HepG2 (cell line): Measurements from ENCODE around the gene ANKS1A.

Source experiments
- DPF2 ChIP-seq: sonication (generic); formaldehyde crosslinking; IDR thresholded peaks from 2 replicates; pipeline ENCODE4 v1.4.0; 2020; ENCODE audit warnings: mild to moderate bottlenecking, low read depth, missing genetic modification reagents, borderline replicate concordance
- HNRNPK ChIP-seq: fragments of 200-400 bp; formaldehyde crosslinking; IDR thresholded peaks from 2 replicates; pipeline ENCODE4 v1.6.1; 2018; ENCODE audit warnings: low read length, low read depth, moderate library complexity, mild to moderate bottlenecking; ENCODE audit not compliant: poor library complexity, severe bottlenecking
- HOMEZ ChIP-seq: IDR thresholded peaks from 2 replicates; pipeline ENCODE4 v1.6.1; 2016; ENCODE audit warnings: low read depth
- KDM5A ChIP-seq: fragments of 200-600 bp; sonication (generic); IDR thresholded peaks from 2 replicates; pipeline ENCODE4 v1.7.0; 2018; ENCODE audit warnings: antibody characterized with exemption, mild to moderate bottlenecking, low read length, borderline replicate concordance
- MXI1 ChIP-seq: IDR thresholded peaks from 3 replicates; pipeline ENCODE4 v1.6.1; 2012; ENCODE audit warnings: low read depth, low read length, inconsistent platforms, borderline replicate concordance
- NR1H2 ChIP-seq: sonication (generic); formaldehyde crosslinking; IDR thresholded peaks from 2 replicates; pipeline ENCODE4 v1.8.1; 2022; ENCODE audit warnings: low read depth, missing genetic modification reagents, borderline replicate concordance
- PBX3 ChIP-seq: sonication (generic); formaldehyde crosslinking; IDR thresholded peaks from 2 replicates; pipeline ENCODE4 v1.8.1; 2023; ENCODE audit warnings: missing genetic modification reagents, inconsistent platforms, borderline replicate concordance
- POLR2AphosphoS5 ChIP-seq: IDR thresholded peaks from 2 replicates; pipeline ENCODE4 v1.6.1; 2012; ENCODE audit warnings: low read depth, low read length
- SCMH1 ChIP-seq: sonication (generic); formaldehyde crosslinking; IDR thresholded peaks from 2 replicates; pipeline ENCODE4 v1.9.0; 2021; ENCODE audit warnings: missing genetic modification reagents, mild to moderate bottlenecking, borderline replicate concordance
- SMYD3 ChIP-seq: sonication (generic); formaldehyde crosslinking; IDR thresholded peaks from 2 replicates; pipeline ENCODE4 v1.8.1; 2023; ENCODE audit warnings: mild to moderate bottlenecking, missing genetic modification reagents
- STAG1 ChIP-seq: sonication (generic); formaldehyde crosslinking; IDR thresholded peaks from 2 replicates; pipeline ENCODE4 v1.4.0; 2020; ENCODE audit warnings: missing genetic modification reagents
- ZNF143 ChIP-seq: sonication (generic); formaldehyde crosslinking; IDR thresholded peaks from 2 replicates; pipeline ENCODE4 v1.4.0; 2020; ENCODE audit warnings: missing genetic modification reagents
- TF ChIP-seq, protein P1 (sequence below): sonication (generic); formaldehyde crosslinking; IDR thresholded peaks from 2 replicates; pipeline ENCODE4 v1.5.1; 2020; ENCODE audit warnings: mild to moderate bottlenecking, missing genetic modification reagents, moderate library complexity

DNA sequence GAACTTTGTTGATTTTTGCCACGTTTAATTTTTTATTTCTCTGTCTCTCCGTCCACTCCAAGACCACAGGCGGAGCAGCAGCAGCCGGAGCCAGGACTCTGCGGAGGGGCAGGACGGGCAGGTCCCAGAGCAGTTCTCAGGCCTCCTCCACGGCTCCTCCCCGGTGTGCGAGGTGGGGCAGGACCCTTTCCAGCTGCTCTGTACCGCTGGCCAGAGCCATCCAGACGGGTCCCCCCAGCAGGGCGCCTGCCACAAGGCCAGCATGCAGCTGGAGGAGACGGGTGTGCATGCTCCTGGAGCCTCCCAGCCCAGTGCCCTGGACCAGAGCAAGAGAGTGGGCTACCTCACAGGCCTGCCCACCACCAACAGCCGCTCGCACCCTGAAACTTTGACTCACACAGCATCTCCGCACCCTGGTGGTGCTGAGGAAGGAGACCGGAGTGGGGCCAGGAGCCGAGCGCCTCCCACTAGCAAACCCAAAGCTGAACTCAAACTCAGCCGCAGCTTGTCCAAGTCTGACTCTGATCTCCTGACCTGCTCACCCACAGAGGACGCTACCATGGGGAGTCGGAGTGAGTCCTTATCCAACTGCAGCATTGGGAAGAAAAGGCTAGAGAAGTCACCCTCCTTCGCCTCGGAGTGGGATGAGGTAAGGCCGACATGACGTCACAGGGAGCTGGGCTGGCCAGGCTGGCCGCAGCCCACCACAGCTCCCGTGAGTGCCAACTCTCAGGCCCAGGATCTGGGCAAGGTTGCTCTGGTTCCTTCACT lies 128.5 kb downstream of the ANKS1A start:
- TF ChIP-seq KDM5A (no peak), NR1H2 (no peak), POLR2AphosphoS5 (no peak), ZNF143 (CRISPR knock-in tag) (no peak), STAG1 (no peak), SCMH1 (CRISPR knock-in tag) (no peak), MXI1 (no peak), DPF2 (CRISPR knock-in tag) (no peak), HNRNPK (no peak), HOMEZ (CRISPR knock-in tag) (no peak), PBX3 (CRISPR knock-in tag) (no peak), SMYD3 (no peak)
- TF ChIP-seq, protein P1, sequence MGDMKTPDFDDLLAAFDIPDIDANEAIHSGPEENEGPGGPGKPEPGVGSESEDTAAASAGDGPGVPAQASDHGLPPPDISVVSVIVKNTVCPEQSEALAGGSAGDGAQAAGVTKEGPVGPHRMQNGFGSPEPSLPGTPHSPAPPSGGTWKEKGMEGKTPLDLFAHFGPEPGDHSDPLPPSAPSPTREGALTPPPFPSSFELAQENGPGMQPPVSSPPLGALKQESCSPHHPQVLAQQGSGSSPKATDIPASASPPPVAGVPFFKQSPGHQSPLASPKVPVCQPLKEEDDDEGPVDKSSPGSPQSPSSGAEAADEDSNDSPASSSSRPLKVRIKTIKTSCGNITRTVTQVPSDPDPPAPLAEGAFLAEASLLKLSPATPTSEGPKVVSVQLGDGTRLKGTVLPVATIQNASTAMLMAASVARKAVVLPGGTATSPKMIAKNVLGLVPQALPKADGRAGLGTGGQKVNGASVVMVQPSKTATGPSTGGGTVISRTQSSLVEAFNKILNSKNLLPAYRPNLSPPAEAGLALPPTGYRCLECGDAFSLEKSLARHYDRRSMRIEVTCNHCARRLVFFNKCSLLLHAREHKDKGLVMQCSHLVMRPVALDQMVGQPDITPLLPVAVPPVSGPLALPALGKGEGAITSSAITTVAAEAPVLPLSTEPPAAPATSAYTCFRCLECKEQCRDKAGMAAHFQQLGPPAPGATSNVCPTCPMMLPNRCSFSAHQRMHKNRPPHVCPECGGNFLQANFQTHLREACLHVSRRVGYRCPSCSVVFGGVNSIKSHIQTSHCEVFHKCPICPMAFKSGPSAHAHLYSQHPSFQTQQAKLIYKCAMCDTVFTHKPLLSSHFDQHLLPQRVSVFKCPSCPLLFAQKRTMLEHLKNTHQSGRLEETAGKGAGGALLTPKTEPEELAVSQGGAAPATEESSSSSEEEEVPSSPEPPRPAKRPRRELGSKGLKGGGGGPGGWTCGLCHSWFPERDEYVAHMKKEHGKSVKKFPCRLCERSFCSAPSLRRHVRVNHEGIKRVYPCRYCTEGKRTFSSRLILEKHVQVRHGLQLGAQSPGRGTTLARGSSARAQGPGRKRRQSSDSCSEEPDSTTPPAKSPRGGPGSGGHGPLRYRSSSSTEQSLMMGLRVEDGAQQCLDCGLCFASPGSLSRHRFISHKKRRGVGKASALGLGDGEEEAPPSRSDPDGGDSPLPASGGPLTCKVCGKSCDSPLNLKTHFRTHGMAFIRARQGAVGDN (CRISPR knock-in tag): no peak
